Small intestine (tissue), 7 donors: Measurements from ENCODE around the gene SMAP2. TPM values are rescaled to one million over a fixed set of nuclear protein-coding genes. Genes with fewer than 3 reads are reported as not detected.

Experiments
- DNase-seq, 2 donors: peaks; one replicate each; pipeline versions ENCODE4 v3.0.0 to v3.0.0-alpha.2; 2013
- FAIRE-seq: peaks from 2 replicates; lab custom pipeline; 2012; peaks lifted over from hg19 to GRCh38; lab: Jason Lieb, UNC
- H3K27ac ChIP-seq, 3 donors: one replicate each; pipeline ENCODE4 v1.5.1; 2013; ENCODE audit warnings: low read length in 2 of 3, mild to moderate bottlenecking in 2 of 3, control low read depth in 1 of 3, inconsistent platforms in 1 of 3, low read depth in 1 of 3, moderate library complexity in 1 of 3
- H3K27me3 ChIP-seq, 3 donors: one replicate each; pipeline ENCODE4 v1.6.1; 2013; ENCODE audit warnings: low read length in 3 of 3, inconsistent platforms in 1 of 3; ENCODE audit not compliant: control insufficient read depth in 3 of 3, insufficient read depth in 3 of 3
- H3K36me3 ChIP-seq, 3 donors: one replicate each; pipeline ENCODE4 v1.6.1; 2013; ENCODE audit warnings: low read length in 3 of 3, inconsistent platforms in 1 of 3, low read depth in 1 of 3, mild to moderate bottlenecking in 1 of 3, moderate library complexity in 1 of 3; ENCODE audit not compliant: control insufficient read depth in 3 of 3, insufficient read depth in 2 of 3
- H3K4me1 ChIP-seq, 3 donors: one replicate each; pipeline ENCODE4 v1.6.1; 2013; ENCODE audit warnings: low read length in 2 of 3, inconsistent platforms in 1 of 3, low read depth in 1 of 3, mild to moderate bottlenecking in 1 of 3, moderate library complexity in 1 of 3; ENCODE audit not compliant: control insufficient read depth in 3 of 3, insufficient read depth in 2 of 3
- H3K4me3 ChIP-seq, 3 donors: one replicate each; pipeline ENCODE4 v1.5.1; 2013; ENCODE audit warnings: low read length in 3 of 3, control low read depth in 1 of 3, inconsistent platforms in 1 of 3, low read depth in 1 of 3, mild to moderate bottlenecking in 1 of 3, moderate library complexity in 1 of 3
- H3K9me3 ChIP-seq, 2 donors: one replicate each; pipeline ENCODE4 v1.6.1; 2013; ENCODE audit warnings: low read depth in 1 of 2, low read length in 1 of 2; ENCODE audit not compliant: control insufficient read depth in 2 of 2, insufficient read depth in 1 of 2
- WGBS, 3 donors: extraction: QIAGEN DNeasy Blood & Tissue Kit; methylation state at CpG; one replicate each; pipeline ENCODE4 v1.1.7; 2013; 5-methylcytosine and 5-hydroxymethylcytosine counted together
- polyA plus RNA-seq, 4 donors: library from polyadenylated mRNA; stranded (reverse) in 3 of 4; unstranded in 1 of 4; fragments of 200-250 nt in 3 of 4; fragments of 120-200 nt in 1 of 4; gene quantifications; one replicate each; pipeline versions ENCODE4 v1.2.1 to v1.2.3, GENCODE V29; 2013
- donor health status: healthy with polysubstance abuse.
- donor health status: control.
- donor health status: control.
- donor health status: Bipolar disorder and iron deficiency.
- donor health status: healthy.

SMAP2 gene
- polyA plus RNA-seq, 4 donors: 13.0 to 27.8 (median 25.5) TPM

- Histone ChIP-seq H3K27ac (no peak overlapping the region), H3K4me1 (no peaks in the 10 kb centered on the region), H3K4me3 (no peak overlapping the region), H3K27me3 (no peaks in the 10 kb centered on the region), H3K9me3 (no peaks in the 10 kb centered on the region), H3K36me3 (no peaks in the 10 kb centered on the region)
- WGBS, 3 donors: 83 to 88% (median 87%) methylated on average over 4 of the region's 4 CpGs
- DNase-seq (no peak), FAIRE-seq (no peak)
Measured at GRCh38 chr1:40435876-40436275, 62.3 kb downstream of the SMAP2 start.

- Histone ChIP-seq H3K9me3 (no peaks in the 10 kb centered on the region), H3K27me3 (no peaks in the 10 kb centered on the region), H3K4me3 (no peak overlapping the region), H3K27ac (no peak overlapping the region), H3K36me3 (no peaks in the 10 kb centered on the region), H3K4me1 (no peaks in the 10 kb centered on the region)
- peak; percentile 31 to 43 for DNase-seq
- FAIRE-seq: no peak
- WGBS, 3 donors: 59 to 62% (median 61%) methylated on average over 3 of the region's 3 CpGs
Measured at GRCh38 chr1:40438391-40439015, 65.0 kb downstream of the SMAP2 start.

GRCh38 chr1:40439247-40439646 is 65.7 kb downstream of the SMAP2 start:
- no peak overlapping the region for H3K4me3 ChIP-seq
- H3K27me3 ChIP-seq: no peaks in the 10 kb centered on the region
- no peaks in the 10 kb centered on the region for H3K4me1 ChIP-seq
- H3K27ac ChIP-seq: no peak overlapping the region
- 79 to 88% (median 84%) methylated on average over 5 of the region's 5 CpGs for WGBS, 3 donors
- H3K9me3 ChIP-seq: no peaks in the 10 kb centered on the region
- FAIRE-seq: no peak
- H3K36me3 ChIP-seq: no peaks in the 10 kb centered on the region
- DNase-seq: no peak

GRCh38 chr1:40449684-40450494 is 76.4 kb downstream of the SMAP2 start, which contains the start of gene ZFP69B:
Gene ZFP69B, plus strand, starts transcription at chr1:40450476. Its CDS starts 486 bp downstream, at chr1:40450962.
- WGBS, 3 donors: 0% methylated on average over 45 to 64 of the region's 64 CpGs
- peak within 1 kb of the TSS; percentile 62 to 82 (median 70) for H3K4me3 ChIP-seq
- H3K9me3 ChIP-seq: peaks cover 0 to 39% of the 10 kb centered on the region in 2 donors
- peaks cover 0 to 5% (median 4%) of the 10 kb centered on the region in 3 donors for H3K4me1 ChIP-seq
- FAIRE-seq (no peak), DNase-seq (peak; percentile 80 to 95)
- peak within 1 kb of the TSS in 2 of 3 donors; percentile 84 to 87 for H3K27ac ChIP-seq
- H3K36me3 ChIP-seq: peaks cover 0 to 5% (median 0%) of the 10 kb centered on the region in 3 donors
- H3K27me3 ChIP-seq: no peaks in the 10 kb centered on the region

GRCh38 chr1:40450495-40451237 is 77.1 kb downstream of the SMAP2 start:
- DNase-seq (peak in 1 of 2 donors; percentile 60), FAIRE-seq (no peak)
- Histone ChIP-seq H3K4me3 (peak overlapping the region; percentile 62 to 82 (median 70)), H3K27ac (peak overlapping the region in 2 of 3 donors; percentile 84 to 87), H3K9me3 (peaks cover 0 to 40% of the 10 kb centered on the region in 2 donors), H3K36me3 (peaks cover 0 to 5% (median 0%) of the 10 kb centered on the region in 3 donors), H3K4me1 (peaks cover 0 to 5% (median 4%) of the 10 kb centered on the region in 3 donors), H3K27me3 (no peaks in the 10 kb centered on the region)
- 18 to 43% (median 33%) methylated on average over 22 of the region's 22 CpGs for WGBS, 3 donors

- Histone ChIP-seq H3K9me3 (peaks cover 0 to 42% of the 10 kb centered on the region in 2 donors), H3K36me3 (peaks cover 0 to 5% (median 0%) of the 10 kb centered on the region in 3 donors), H3K4me3 (no peak overlapping the region), H3K27me3 (no peaks in the 10 kb centered on the region), H3K4me1 (peaks cover 0 to 5% (median 4%) of the 10 kb centered on the region in 3 donors), H3K27ac (peak overlapping the region in 1 of 3 donors; percentile 87)
- WGBS, 3 donors: 73 to 94% (median 85%) methylated on average over 1 of the region's 1 CpG
- no peak for DNase-seq
- no peak for FAIRE-seq
Measured at GRCh38 chr1:40451238-40451585, 77.7 kb downstream of the SMAP2 start.

GRCh38 chr1:40454873-40455272 is 81.3 kb downstream of the SMAP2 start:
- Histone ChIP-seq H3K4me1 (peaks cover 0 to 4% (median 2%) of the 10 kb centered on the region in 3 donors), H3K9me3 (peaks cover 0 to 54% of the 10 kb centered on the region in 2 donors), H3K27me3 (no peaks in the 10 kb centered on the region), H3K4me3 (no peak overlapping the region), H3K27ac (no peak overlapping the region), H3K36me3 (peaks cover 2 to 11% (median 6%) of the 10 kb centered on the region in 3 donors)
- 67 to 100% (median 96%) methylated on average over 1 of the region's 1 CpG for WGBS, 3 donors
- FAIRE-seq: no peak
- DNase-seq: no peak
